HG03159 (cell line): ENCODE results near the gene PLXDC2.
"Not testable (repeated sequence)": the region's sequence is repeated elsewhere in the genome, so short reads cannot be mapped to it uniquely, and the experiment has no call there.

Experiments used
- ATAC-seq: cut with Tn5 transposase; IDR thresholded peaks from one replicate; pipeline ENCODE4 v1.9.1; 2021; ENCODE audit warnings: mild to moderate bottlenecking, moderate library complexity; ENCODE audit not compliant: unreplicated experiment

Gene PLXDC2

GRCh38 chr10:20162123-20162522 is 345.9 kb downstream of the PLXDC2 start:
- ATAC-seq, result no peak

GRCh38 chr10:20166096-20166675 is 350.0 kb downstream of the PLXDC2 start:
- ATAC-seq, result no peak

GRCh38 chr10:20170661-20171060 is 354.4 kb downstream of the PLXDC2 start:
- no peak for ATAC-seq

- no peak for ATAC-seq
Measured at GRCh38 chr10:20173046-20173445, 356.8 kb downstream of the PLXDC2 start.

GRCh38 chr10:20175719-20176118 is 359.5 kb downstream of the PLXDC2 start:
- no peak for ATAC-seq

- ATAC-seq, result no peak
Measured at GRCh38 chr10:20180766-20181165, 364.5 kb downstream of the PLXDC2 start.

- ATAC-seq, result no peak
Measured at GRCh38 chr10:20181434-20181833, 365.2 kb downstream of the PLXDC2 start.

- ATAC-seq, result no peak
Measured at GRCh38 chr10:20185116-20185515, 368.9 kb downstream of the PLXDC2 start.

GRCh38 chr10:20191392-20191791 is 375.2 kb downstream of the PLXDC2 start:
- ATAC-seq, result not testable (repeated sequence)

GRCh38 chr10:20195076-20195475 is 378.8 kb downstream of the PLXDC2 start:
- ATAC-seq, result no peak

GRCh38 chr10:20200758-20201157 is 384.5 kb downstream of the PLXDC2 start:
- ATAC-seq, result no peak

- ATAC-seq, result no peak
Measured at GRCh38 chr10:20202337-20202736, 386.1 kb downstream of the PLXDC2 start.

GRCh38 chr10:20207653-20208052 is 391.4 kb downstream of the PLXDC2 start:
- no peak for ATAC-seq

- not testable (repeated sequence) for ATAC-seq
Measured at GRCh38 chr10:20209098-20209497, 392.9 kb downstream of the PLXDC2 start.

GRCh38 chr10:20215547-20216152 is 399.4 kb downstream of the PLXDC2 start:
- ATAC-seq, result no peak

GRCh38 chr10:20221356-20221755 is 405.1 kb downstream of the PLXDC2 start:
- no peak for ATAC-seq

GRCh38 chr10:20228729-20229128 is 412.5 kb downstream of the PLXDC2 start:
- ATAC-seq, result no peak

- no peak for ATAC-seq
Measured at GRCh38 chr10:20232079-20232705, 416.0 kb downstream of the PLXDC2 start.

- no peak for ATAC-seq
Measured at GRCh38 chr10:20233423-20233822, 417.2 kb downstream of the PLXDC2 start.

- ATAC-seq, result no peak
Measured at GRCh38 chr10:20234579-20234978, 418.3 kb downstream of the PLXDC2 start.

GRCh38 chr10:20237091-20237570 is 420.9 kb downstream of the PLXDC2 start:
- ATAC-seq, result no peak

- no peak for ATAC-seq
Measured at GRCh38 chr10:20237586-20237985, 421.4 kb downstream of the PLXDC2 start.
